Measurements from ENCODE around the gene LRMDA. TPM values are rescaled to one million over a fixed set of nuclear protein-coding genes. Genes with fewer than 3 reads are reported as not detected.

Gene LRMDA
- total and polyA plus RNA-seq, 2 of the 8 experiments (the other 6 are each of a cell fraction or from before 2014, with no cell fraction given): 0.86 to 2.8 TPM

DNA sequence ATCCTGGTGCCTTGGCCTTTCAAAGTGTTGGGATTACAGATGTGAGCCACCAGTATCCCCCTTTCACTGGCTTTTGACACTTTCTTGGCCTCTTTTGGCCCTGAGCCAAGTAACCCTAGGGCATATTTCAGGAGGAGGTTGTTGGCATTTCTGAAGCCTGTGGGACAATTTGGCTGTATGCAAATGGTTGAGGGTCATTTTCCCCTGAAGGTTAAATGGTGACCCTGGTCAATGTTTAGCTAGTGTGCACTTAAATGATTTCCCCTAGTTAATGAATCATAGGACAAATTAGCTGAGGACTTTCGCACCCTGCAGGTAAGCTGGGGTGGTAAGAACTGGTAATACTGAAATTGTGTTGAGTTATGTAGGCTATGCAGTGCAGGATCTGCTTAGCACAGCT lies 660.5 kb downstream of the LRMDA start (continued):
- TF ChIP-seq, protein P1, sequence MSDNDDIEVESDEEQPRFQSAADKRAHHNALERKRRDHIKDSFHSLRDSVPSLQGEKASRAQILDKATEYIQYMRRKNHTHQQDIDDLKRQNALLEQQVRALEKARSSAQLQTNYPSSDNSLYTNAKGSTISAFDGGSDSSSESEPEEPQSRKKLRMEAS (IDR thresholded peaks at IDR 0.05): no peak
- TF ChIP-seq ZNF274 (IDR thresholded peaks at IDR 0.05; ENCODE audit: borderline replicate concordance, extremely low read depth, low read length) (no peak), E2F6 (IDR thresholded peaks at IDR 0.05) (no peak), KDM5A (IDR thresholded peaks at IDR 0.05; ENCODE audit: low read length) (no peak), PHF8 (conservative IDR thresholded peaks at IDR 0.05; ENCODE audit: low read depth, low read length) (no peak), GABPA (IDR thresholded peaks at IDR 0.05; ENCODE audit: borderline replicate concordance, insufficient read depth, low read length) (no peak)
